HL-60 (cell line): ENCODE results near the gene CD58.

ENCODE experiments used
- CTCF ChIP-seq: IDR thresholded peaks from one replicate; pipeline ENCODE4 v1.5.1; 2011; ENCODE audit warnings: low read length, control low read depth, inconsistent platforms; ENCODE audit not compliant: insufficient read depth
- SPI1 ChIP-seq: IDR thresholded peaks from 2 replicates; pipeline ENCODE4 v1.6.1; 2012; ENCODE audit warnings: low read depth, mild to moderate bottlenecking, borderline replicate concordance

DNA sequence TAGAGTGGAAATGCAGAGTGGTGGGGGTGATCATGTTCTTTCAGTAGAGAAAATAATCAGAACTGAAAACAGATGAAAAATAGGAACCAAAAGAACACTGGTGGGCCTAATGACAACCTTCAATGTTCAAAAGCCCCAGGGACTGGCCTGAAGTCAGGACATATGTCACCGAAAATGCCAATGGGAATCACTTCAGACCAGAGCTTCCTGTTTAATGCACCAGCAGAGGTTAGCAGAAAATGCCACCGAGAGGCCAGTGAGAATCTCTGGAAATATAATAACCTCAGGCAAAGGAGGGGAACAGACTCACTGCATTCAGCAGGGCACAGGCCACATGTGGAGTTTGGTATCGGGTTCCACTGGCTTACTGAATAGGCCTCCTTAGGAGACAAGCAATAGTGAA is 15.9 kb upstream of the CD58 start:
- TF ChIP-seq SPI1 (no peak), CTCF (no peak)
